Fibroblast of mammary gland (primary cell): Measurements from ENCODE around the gene CIRBP.

Source experiments
- DNase-seq: peaks from one replicate; pipeline ENCODE4 v3.0.0-alpha.2; 2010; ENCODE audit warnings: low read depth
- H3K4me3 ChIP-seq: 2 replicates; pipeline ENCODE4 v1.5.1; 2011; ENCODE audit warnings: low read depth, mild to moderate bottlenecking, low read length, moderate library complexity; ENCODE audit not compliant: control insufficient read depth
- CTCF ChIP-seq: conservative IDR thresholded peaks from 2 replicates; pipeline ENCODE4 v1.5.1; 2011; ENCODE audit warnings: low read depth, low read length, inconsistent platforms; ENCODE audit not compliant: control insufficient read depth, insufficient read depth

The CIRBP gene

GRCh38 chr19:1231729-1232637 lies 37.1 kb upstream of the CIRBP start:
- H3K4me3 ChIP-seq, result no peak overlapping the region
- no peak for TF ChIP-seq CTCF
- DNase-seq, result no peak

- peak; percentile 77 for DNase-seq
These were observed 36.5 kb upstream of the CIRBP start for GRCh38 chr19:1232652-1233072.

GRCh38 chr19:1233115-1233667 lies 35.9 kb upstream of the CIRBP start:
- DNase-seq, result no peak
- no peak for TF ChIP-seq CTCF
- H3K4me3 ChIP-seq, result no peak overlapping the region

More at GRCh38 chr19:1232652-1233072, 36.5 kb upstream of the CIRBP start:
- no peak for TF ChIP-seq CTCF
- no peak overlapping the region for H3K4me3 ChIP-seq

GRCh38 chr19:1234051-1234954 lies 34.8 kb upstream of the CIRBP start:
- H3K4me3 ChIP-seq, result no peak overlapping the region
- no peak for DNase-seq
- no peak for TF ChIP-seq CTCF

GRCh38 chr19:1234955-1235380 lies 34.2 kb upstream of the CIRBP start:
- no peak overlapping the region for H3K4me3 ChIP-seq
- TF ChIP-seq CTCF, result no peak
- DNase-seq, result no peak

GRCh38 chr19:1235625-1236538 lies 33.2 kb upstream of the CIRBP start:
- no peak for TF ChIP-seq CTCF
- DNase-seq, result peak; percentile 44
- peak overlapping the region; percentile 40 for H3K4me3 ChIP-seq
